ENCODE measurements around the gene SSTR3.

The SSTR3 gene

GRCh38 chr22:37240941-37241320 lies 28.7 kb upstream of the SSTR3 start:
- no peak overlapping the region for H3K27ac ChIP-seq (ENCODE audit: low read depth, low read length)
- H3K79me2 ChIP-seq (ENCODE audit: control insufficient read depth, insufficient read depth, low read length): no peaks in the 10 kb centered on the region
- H2BK15ac ChIP-seq (replicated peaks; ENCODE audit: low read depth): no peak overlapping the region
- H3K27me3 ChIP-seq (ENCODE audit: insufficient read depth, low read length, poor library complexity): no peaks in the 10 kb centered on the region
- no peak for DNase-seq
- H4K8ac ChIP-seq (ENCODE audit: low read depth, low read length): no peak overlapping the region
- peaks cover 5% of the 10 kb centered on the region for H3K4me1 ChIP-seq (ENCODE audit: control insufficient read depth, low read depth, low read length)
- no peaks in the 10 kb centered on the region for H3K36me3 ChIP-seq (ENCODE audit: control insufficient read depth, insufficient read depth, low read length)
- no peak overlapping the region for H3K9ac ChIP-seq (ENCODE audit: low read length)
- no peak overlapping the region for H3K18ac ChIP-seq (ENCODE audit: low read length)
- no peak overlapping the region for H3K4me2 ChIP-seq (ENCODE audit: low read length)
- no peak overlapping the region for H2AK5ac ChIP-seq (ENCODE audit: low read length)
- H2BK5ac ChIP-seq (ENCODE audit: low read length): no peak overlapping the region
- no peak overlapping the region for H3K4me3 ChIP-seq (ENCODE audit: low read length)
- no peak overlapping the region for H4K5ac ChIP-seq (ENCODE audit: low read length)
- H3K23ac ChIP-seq (ENCODE audit: low read length): no peak overlapping the region
- H3K4ac ChIP-seq (ENCODE audit: low read depth, low read length): no peak overlapping the region
- no peak overlapping the region for H2BK120ac ChIP-seq (ENCODE audit: low read depth, low read length)
- WGBS (ENCODE audit: extremely low coverage, insufficient coverage, low lambda C conversion rate): no CpG with 5 or more reads among the region's 7 CpGs
- H3K56ac ChIP-seq (ENCODE audit: low read length): peak overlapping the region; percentile 3
- H3K79me1 ChIP-seq (ENCODE audit: low read length): no peaks in the 10 kb centered on the region

- no peak overlapping the region for H3K27ac ChIP-seq (ENCODE audit: low read depth, low read length)
These were observed 28.1 kb upstream of the SSTR3 start for GRCh38 chr22:37240240-37240940.

DNA sequence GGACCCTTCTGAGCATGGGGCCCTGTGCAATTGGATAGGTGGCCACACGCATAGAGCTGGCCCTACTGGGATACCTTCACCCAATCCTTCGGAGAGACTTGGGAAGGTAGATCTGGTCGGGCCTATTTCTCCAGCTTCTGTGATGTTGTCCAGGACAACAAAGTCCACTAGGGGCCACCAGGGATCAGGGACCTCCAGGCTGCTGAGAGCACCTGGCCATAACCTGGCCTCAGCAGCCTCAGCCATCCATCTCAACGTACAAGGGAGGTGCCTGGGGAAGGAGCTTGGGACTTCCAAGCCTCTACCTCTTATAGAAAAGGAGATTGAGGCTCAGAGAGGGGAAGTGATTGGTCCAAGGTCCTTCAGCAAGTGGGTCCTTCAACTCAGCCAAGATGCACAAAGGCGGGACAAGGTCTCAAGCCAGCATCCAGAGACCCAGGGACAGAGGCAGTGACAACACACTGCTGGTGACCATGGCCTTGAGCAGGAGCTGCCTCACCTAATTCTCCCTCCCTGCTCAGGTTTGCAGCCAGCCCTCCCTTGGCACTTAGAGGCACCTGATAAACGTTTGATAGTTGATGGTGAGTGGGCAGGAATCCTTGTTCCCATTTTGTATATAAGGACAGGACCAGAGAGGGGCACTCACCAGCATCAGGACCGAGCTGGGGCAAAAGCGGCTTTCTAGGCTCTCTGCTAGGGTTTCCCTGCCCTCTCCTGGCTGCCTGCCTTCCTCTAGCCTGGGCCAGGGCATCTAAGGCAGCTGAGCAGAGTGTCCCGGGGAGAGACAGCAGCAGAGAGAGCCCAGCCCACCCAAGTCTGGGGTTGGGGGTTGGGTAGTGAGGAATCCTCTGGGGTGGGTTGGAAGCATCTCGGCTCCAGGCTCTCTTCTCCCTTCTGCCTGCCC lies 27.3 kb upstream of the SSTR3 start:
- Histone ChIP-seq H3K23ac (ENCODE audit: low read length) (no peak overlapping the region), H2BK120ac (ENCODE audit: low read depth, low read length) (no peak overlapping the region), H3K79me1 (ENCODE audit: low read length) (no peaks in the 10 kb centered on the region), H3K27me3 (ENCODE audit: insufficient read depth, low read length, poor library complexity) (no peaks in the 10 kb centered on the region), H4K8ac (ENCODE audit: low read depth, low read length) (no peak overlapping the region), H3K79me2 (ENCODE audit: control insufficient read depth, insufficient read depth, low read length) (no peaks in the 10 kb centered on the region), H3K4me3 (ENCODE audit: low read length) (no peak overlapping the region), H3K36me3 (ENCODE audit: control insufficient read depth, insufficient read depth, low read length) (no peaks in the 10 kb centered on the region), H2AK5ac (ENCODE audit: low read length) (no peak overlapping the region), H3K56ac (ENCODE audit: low read length) (no peak overlapping the region), H3K4ac (ENCODE audit: low read depth, low read length) (no peak overlapping the region), H3K27ac (ENCODE audit: low read depth, low read length) (no peak overlapping the region), H4K5ac (ENCODE audit: low read length) (no peak overlapping the region), H3K9ac (ENCODE audit: low read length) (no peak overlapping the region), H3K18ac (ENCODE audit: low read length) (no peak overlapping the region), H2BK15ac (replicated peaks; ENCODE audit: low read depth) (no peak overlapping the region), H2BK5ac (ENCODE audit: low read length) (no peak overlapping the region), H3K4me2 (ENCODE audit: low read length) (no peak overlapping the region), H3K4me1 (ENCODE audit: control insufficient read depth, low read depth, low read length) (peaks cover 5% of the 10 kb centered on the region)
- no CpG with 5 or more reads among the region's 10 CpGs for WGBS (ENCODE audit: extremely low coverage, insufficient coverage, low lambda C conversion rate)
- DNase-seq: no peak

More at GRCh38 chr22:37240240-37240940, 28.1 kb upstream of the SSTR3 start:
- Histone ChIP-seq H3K4me2 (ENCODE audit: low read length) (no peak overlapping the region), H3K4ac (ENCODE audit: low read depth, low read length) (no peak overlapping the region), H3K4me1 (ENCODE audit: control insufficient read depth, low read depth, low read length) (peaks cover 5% of the 10 kb centered on the region), H3K79me1 (ENCODE audit: low read length) (no peaks in the 10 kb centered on the region), H2BK5ac (ENCODE audit: low read length) (no peak overlapping the region), H3K79me2 (ENCODE audit: control insufficient read depth, insufficient read depth, low read length) (no peaks in the 10 kb centered on the region), H3K9ac (ENCODE audit: low read length) (no peak overlapping the region), H2AK5ac (ENCODE audit: low read length) (no peak overlapping the region), H3K56ac (ENCODE audit: low read length) (no peak overlapping the region), H3K27me3 (ENCODE audit: insufficient read depth, low read length, poor library complexity) (no peaks in the 10 kb centered on the region), H3K36me3 (ENCODE audit: control insufficient read depth, insufficient read depth, low read length) (no peaks in the 10 kb centered on the region), H4K8ac (ENCODE audit: low read depth, low read length) (no peak overlapping the region), H3K23ac (ENCODE audit: low read length) (no peak overlapping the region), H3K4me3 (ENCODE audit: low read length) (no peak overlapping the region), H2BK15ac (replicated peaks; ENCODE audit: low read depth) (no peak overlapping the region), H3K18ac (ENCODE audit: low read length) (no peak overlapping the region), H4K5ac (ENCODE audit: low read length) (no peak overlapping the region), H2BK120ac (ENCODE audit: low read depth, low read length) (no peak overlapping the region)
- no peak for DNase-seq
- no CpG with 5 or more reads among the region's 11 CpGs for WGBS (ENCODE audit: extremely low coverage, insufficient coverage, low lambda C conversion rate)

DNA sequence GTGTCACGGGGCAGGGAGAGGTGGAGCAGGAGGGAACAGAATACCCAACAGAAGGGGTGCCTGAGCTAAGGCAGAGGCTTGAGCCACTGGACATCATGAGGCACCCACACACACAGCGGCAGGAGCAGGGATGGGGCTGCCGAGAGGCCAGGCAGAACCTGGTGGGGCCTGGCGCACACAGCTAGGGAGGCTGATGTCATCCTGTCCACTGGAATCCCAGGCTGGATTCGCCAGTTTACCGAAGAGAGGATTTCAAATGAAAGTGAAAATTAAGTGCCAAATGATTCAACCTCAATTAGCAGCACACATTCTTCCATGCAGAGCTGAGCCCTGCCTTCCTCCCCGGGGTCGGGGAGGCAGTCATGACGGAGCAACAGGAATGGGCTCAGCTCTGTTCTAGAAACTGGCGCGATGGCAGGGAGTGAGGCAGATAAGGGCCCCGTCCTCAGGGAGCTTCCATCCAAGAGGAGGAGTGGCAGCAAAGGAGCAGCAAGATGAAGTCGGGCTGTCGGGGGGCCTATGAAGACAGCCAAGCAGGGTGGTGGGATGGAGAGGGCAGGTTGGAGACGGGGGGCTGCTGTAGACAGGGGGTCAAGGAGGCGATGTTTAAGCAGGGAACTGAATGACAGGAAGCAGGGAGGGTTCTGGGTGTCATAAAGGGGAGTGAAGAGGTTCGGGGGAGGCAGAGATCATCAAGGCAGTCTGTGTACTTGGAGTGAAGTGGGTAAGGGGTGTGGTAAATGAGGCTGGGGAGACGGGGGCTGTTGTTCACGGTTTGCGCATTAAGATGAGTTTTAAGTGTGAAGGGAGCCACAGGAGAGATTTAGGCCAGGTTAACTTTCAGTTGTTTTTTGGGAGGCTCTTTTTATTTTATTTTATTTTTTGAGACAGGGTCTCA lies 25.3 kb upstream of the SSTR3 start:
- WGBS (ENCODE audit: extremely low coverage, insufficient coverage, low lambda C conversion rate): no CpG with 5 or more reads among the region's 20 CpGs

GRCh38 chr22:37235897-37236607 lies 23.8 kb upstream of the SSTR3 start:
- H3K27me3 ChIP-seq (ENCODE audit: insufficient read depth, low read length, poor library complexity): no peaks in the 10 kb centered on the region
- no peak overlapping the region for H2BK5ac ChIP-seq (ENCODE audit: low read length)
- no CpG with 5 or more reads among the region's 3 CpGs for WGBS (ENCODE audit: extremely low coverage, insufficient coverage, low lambda C conversion rate)
- H3K56ac ChIP-seq (ENCODE audit: low read length): no peak overlapping the region
- no peak overlapping the region for H4K5ac ChIP-seq (ENCODE audit: low read length)
- H3K27ac ChIP-seq (ENCODE audit: low read depth, low read length): no peak overlapping the region
- H3K23ac ChIP-seq (ENCODE audit: low read length): no peak overlapping the region
- H4K8ac ChIP-seq (ENCODE audit: low read depth, low read length): no peak overlapping the region
- no peaks in the 10 kb centered on the region for H3K79me2 ChIP-seq (ENCODE audit: control insufficient read depth, insufficient read depth, low read length)
- no peak overlapping the region for H2BK120ac ChIP-seq (ENCODE audit: low read depth, low read length)
- H3K9ac ChIP-seq (ENCODE audit: low read length): no peak overlapping the region
- H3K79me1 ChIP-seq (ENCODE audit: low read length): no peaks in the 10 kb centered on the region
- no peak overlapping the region for H3K4me2 ChIP-seq (ENCODE audit: low read length)
- no peaks in the 10 kb centered on the region for H3K36me3 ChIP-seq (ENCODE audit: control insufficient read depth, insufficient read depth, low read length)
- H3K4me3 ChIP-seq (ENCODE audit: low read length): no peak overlapping the region
- H3K18ac ChIP-seq (ENCODE audit: low read length): no peak overlapping the region
- H2BK15ac ChIP-seq (replicated peaks; ENCODE audit: low read depth): no peak overlapping the region
- no peak overlapping the region for H2AK5ac ChIP-seq (ENCODE audit: low read length)
- H3K4me1 ChIP-seq (ENCODE audit: control insufficient read depth, low read depth, low read length): peaks cover 2% of the 10 kb centered on the region
- no peak overlapping the region for H3K4ac ChIP-seq (ENCODE audit: low read depth, low read length)
- DNase-seq: no peak

More for the DNA sequence above, 25.3 kb upstream of the SSTR3 start:
- Histone ChIP-seq H3K4me2 (ENCODE audit: low read length) (no peak overlapping the region), H3K4me1 (ENCODE audit: control insufficient read depth, low read depth, low read length) (peaks cover 2% of the 10 kb centered on the region), H2BK120ac (ENCODE audit: low read depth, low read length) (no peak overlapping the region), H3K18ac (ENCODE audit: low read length) (no peak overlapping the region), H3K4me3 (ENCODE audit: low read length) (no peak overlapping the region), H2BK15ac (replicated peaks; ENCODE audit: low read depth) (no peak overlapping the region), H3K9ac (ENCODE audit: low read length) (no peak overlapping the region), H3K79me1 (ENCODE audit: low read length) (no peaks in the 10 kb centered on the region), H2BK5ac (ENCODE audit: low read length) (no peak overlapping the region), H2AK5ac (ENCODE audit: low read length) (no peak overlapping the region), H3K56ac (ENCODE audit: low read length) (peak overlapping the region; percentile 65), H3K27me3 (ENCODE audit: insufficient read depth, low read length, poor library complexity) (no peaks in the 10 kb centered on the region), H3K79me2 (ENCODE audit: control insufficient read depth, insufficient read depth, low read length) (no peaks in the 10 kb centered on the region), H3K4ac (ENCODE audit: low read depth, low read length) (no peak overlapping the region), H4K8ac (ENCODE audit: low read depth, low read length) (no peak overlapping the region), H3K23ac (ENCODE audit: low read length) (no peak overlapping the region), H3K27ac (ENCODE audit: low read depth, low read length) (no peak overlapping the region), H3K36me3 (ENCODE audit: control insufficient read depth, insufficient read depth, low read length) (no peaks in the 10 kb centered on the region), H4K5ac (ENCODE audit: low read length) (no peak overlapping the region)
- peak; percentile 80 for DNase-seq
